GM12878 (cell line): ENCODE data around the gene KCNMB2. TPM values are rescaled to one million over a fixed set of nuclear protein-coding genes. Genes with fewer than 3 reads are reported as not detected.

Source experiments
- ATF2 ChIP-seq: IDR thresholded peaks from 2 replicates; pipeline ENCODE4 v1.6.1; 2012; ENCODE audit warnings: low read length, inconsistent platforms
- CEBPB ChIP-seq, 2 experiments: fragments of 150-350 bp in 1 of 2; IDR thresholded peaks; 2 replicates each; pipeline ENCODE4 v1.6.1; 2012 to 2014; ENCODE audit warnings: low read depth in 2 of 2, low read length in 2 of 2, borderline replicate concordance in 1 of 2, inconsistent platforms in 1 of 2
- CREB1 ChIP-seq: IDR thresholded peaks from 2 replicates; pipeline ENCODE4 v1.6.1; 2012; ENCODE audit warnings: low read depth, mild to moderate bottlenecking, inconsistent platforms
- EP300 ChIP-seq, 2 experiments: fragments of 150-350 bp in 1 of 2; IDR thresholded peaks; 2 replicates each; pipeline ENCODE4 v1.6.1; 2011 to 2012; ENCODE audit warnings: low read depth in 2 of 2, low read length in 2 of 2, borderline replicate concordance in 1 of 2, improper control_type of control experiment in 1 of 2, inconsistent platforms in 1 of 2; ENCODE audit not compliant: control insufficient read depth in 1 of 2
- FOS ChIP-seq: IDR thresholded peaks from 3 replicates; pipeline ENCODE4 v1.6.1; 2011; ENCODE audit warnings: borderline replicate concordance; ENCODE audit not compliant: insufficient read length; ENCODE audit errors: extremely low read depth
- FOXM1 ChIP-seq: IDR thresholded peaks from 2 replicates; pipeline ENCODE4 v1.6.1; 2012; ENCODE audit warnings: low read depth, mild to moderate bottlenecking, inconsistent platforms, low read length, moderate library complexity
- IKZF1 ChIP-seq: fragments of 450-650 bp; conservative IDR thresholded peaks from 2 replicates; pipeline ENCODE4 v1.6.1; 2017; ENCODE audit warnings: antibody characterized with exemption, mild to moderate bottlenecking
- RB1 ChIP-seq: fragments of 450-650 bp; formaldehyde crosslinking; IDR thresholded peaks from 2 replicates; pipeline ENCODE4 v1.6.1; 2017; ENCODE audit warnings: mild to moderate bottlenecking, borderline replicate concordance
- RBBP5 ChIP-seq: fragments of 200-600 bp; sonication (generic); conservative IDR thresholded peaks from 2 replicates; pipeline ENCODE4 v1.6.1; 2016
- RUNX3 ChIP-seq: IDR thresholded peaks from 2 replicates; pipeline ENCODE4 v1.6.1; 2012; ENCODE audit warnings: low read length, inconsistent platforms
- SMAD5 ChIP-seq: IDR thresholded peaks from 2 replicates; pipeline ENCODE4 v1.6.1; 2016; ENCODE audit warnings: antibody characterized with exemption, low read depth
- TCF12 ChIP-seq: IDR thresholded peaks from 2 replicates; pipeline ENCODE4 v1.6.1; 2011; ENCODE audit warnings: low read depth, mild to moderate bottlenecking, low read length
- TCF7 ChIP-seq: IDR thresholded peaks from 2 replicates; pipeline ENCODE4 v1.6.1; 2014; ENCODE audit warnings: antibody characterized with exemption, borderline replicate concordance
- ZNF24 ChIP-seq: fragments of 450-650 bp; IDR thresholded peaks from 2 replicates; pipeline ENCODE4 v1.6.1; 2017; ENCODE audit warnings: antibody characterized with exemption, mild to moderate bottlenecking
- ZNF384 ChIP-seq: IDR thresholded peaks from 2 replicates; pipeline ENCODE4 v1.6.1; 2012; ENCODE audit warnings: low read depth, mild to moderate bottlenecking, low read length, improper control_type of control experiment, borderline replicate concordance
- ZNF687 ChIP-seq: fragments of 450-650 bp; IDR thresholded peaks from 2 replicates; pipeline ENCODE4 v1.6.1; 2017; ENCODE audit warnings: mild to moderate bottlenecking, moderate library complexity
- polyA plus RNA-seq, 11 experiments: library from polyadenylated mRNA; depleted of rRNA in 4 of 11; unstranded in 6 of 11; stranded (reverse) in 5 of 11; fragments of >200 nt; fragmentation: Nextera tagmentation in 4 of 11; fragmentation: Illumina TruSeq in 1 of 11; extraction: Ambion mirVana in 4 of 11; extraction: Trizol in 1 of 11; gene quantifications; 1 replicate in 1 of 11; 2 replicates in 10 of 11; pipeline versions ENCODE4 v1.2.1 to v1.2.3, GENCODE V29; 2011 to 2016; ENCODE audit warnings: inconsistent platforms in 2 of 11, missing spikeins in 2 of 11, low read depth in 1 of 11
- total RNA-seq, 4 experiments: library from RNA; depleted of rRNA in 3 of 4; stranded (reverse); fragments of >200 nt in 3 of 4; fragmentation: Illumina TruSeq in 1 of 4; extraction: Trizol in 1 of 4; gene quantifications; 2 replicates each; pipeline versions ENCODE4 v1.2.1 to v1.2.3, GENCODE V29; 2013 to 2021
- TF ChIP-seq, protein P1 (sequence below): fragments of 450-650 bp; formaldehyde crosslinking; IDR thresholded peaks from 2 replicates; pipeline ENCODE4 v1.5.0; 2022; ENCODE audit warnings: mild to moderate bottlenecking, missing genetic modification characterization
- TF ChIP-seq, protein P2 (sequence below): fragments of 450-650 bp; conservative IDR thresholded peaks from 2 replicates; pipeline ENCODE4 v1.6.1; 2017; ENCODE audit warnings: mild to moderate bottlenecking, moderate library complexity

The KCNMB2 gene
- total and polyA plus RNA-seq, 10 of the 15 experiments (the other 5 are each of a cell fraction or from before 2014, with no cell fraction given): 0.22 to 18.8 (median 11.0) TPM

DNA sequence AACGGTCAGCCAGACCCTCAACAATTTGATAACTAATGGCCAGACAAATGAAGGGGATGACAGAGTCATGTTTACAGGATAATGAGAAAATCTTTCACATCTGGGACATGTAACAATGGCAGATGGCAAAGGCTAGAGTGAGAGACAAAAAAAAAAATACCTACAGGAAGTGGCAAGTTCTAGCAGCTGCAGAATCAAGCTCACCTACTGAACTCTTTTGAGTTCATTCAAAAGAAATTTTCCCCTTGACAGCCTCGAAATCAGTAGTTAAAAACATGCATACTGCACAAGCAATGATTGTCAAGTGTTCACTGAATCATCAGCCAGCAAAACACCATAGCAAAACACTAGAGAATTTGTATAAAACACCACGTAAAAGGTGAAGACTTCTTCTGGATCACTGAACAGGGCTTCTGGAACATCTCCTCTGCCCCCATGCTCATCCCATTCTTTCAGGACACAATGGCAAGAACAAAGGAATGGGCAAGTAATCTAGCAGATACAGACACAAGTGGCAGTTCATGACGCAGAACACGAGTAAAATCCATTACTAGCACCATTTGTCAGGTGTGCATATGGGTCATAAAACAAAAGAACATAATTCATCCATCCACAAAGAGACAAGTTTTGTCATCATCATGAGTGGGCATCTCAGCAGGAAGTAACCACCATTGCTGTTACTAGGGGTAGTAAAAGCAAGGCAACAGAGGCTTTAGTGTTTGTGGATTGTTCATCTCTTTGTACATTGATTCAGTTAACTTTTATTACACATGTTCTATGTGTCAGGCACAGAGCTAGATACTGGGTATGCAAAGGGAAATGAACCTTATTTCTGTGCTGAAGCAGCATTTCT, 13.8 kb upstream of the KCNMB2 start (continued):
- TF ChIP-seq, protein P1, sequence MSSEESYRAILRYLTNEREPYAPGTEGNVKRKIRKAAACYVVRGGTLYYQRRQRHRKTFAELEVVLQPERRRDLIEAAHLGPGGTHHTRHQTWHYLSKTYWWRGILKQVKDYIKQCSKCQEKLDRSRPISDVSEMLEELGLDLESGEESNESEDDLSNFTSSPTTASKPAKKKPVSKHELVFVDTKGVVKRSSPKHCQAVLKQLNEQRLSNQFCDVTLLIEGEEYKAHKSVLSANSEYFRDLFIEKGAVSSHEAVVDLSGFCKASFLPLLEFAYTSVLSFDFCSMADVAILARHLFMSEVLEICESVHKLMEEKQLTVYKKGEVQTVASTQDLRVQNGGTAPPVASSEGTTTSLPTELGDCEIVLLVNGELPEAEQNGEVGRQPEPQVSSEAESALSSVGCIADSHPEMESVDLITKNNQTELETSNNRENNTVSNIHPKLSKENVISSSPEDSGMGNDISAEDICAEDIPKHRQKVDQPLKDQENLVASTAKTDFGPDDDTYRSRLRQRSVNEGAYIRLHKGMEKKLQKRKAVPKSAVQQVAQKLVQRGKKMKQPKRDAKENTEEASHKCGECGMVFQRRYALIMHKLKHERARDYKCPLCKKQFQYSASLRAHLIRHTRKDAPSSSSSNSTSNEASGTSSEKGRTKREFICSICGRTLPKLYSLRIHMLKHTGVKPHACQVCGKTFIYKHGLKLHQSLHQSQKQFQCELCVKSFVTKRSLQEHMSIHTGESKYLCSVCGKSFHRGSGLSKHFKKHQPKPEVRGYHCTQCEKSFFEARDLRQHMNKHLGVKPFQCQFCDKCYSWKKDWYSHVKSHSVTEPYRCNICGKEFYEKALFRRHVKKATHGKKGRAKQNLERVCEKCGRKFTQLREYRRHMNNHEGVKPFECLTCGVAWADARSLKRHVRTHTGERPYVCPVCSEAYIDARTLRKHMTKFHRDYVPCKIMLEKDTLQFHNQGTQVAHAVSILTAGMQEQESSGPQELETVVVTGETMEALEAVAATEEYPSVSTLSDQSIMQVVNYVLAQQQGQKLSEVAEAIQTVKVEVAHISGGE (CRISPR knock-in tag): no peak
- peak; percentile 53; the same call in 1 of the 2 replicates for TF ChIP-seq TCF12
- TF ChIP-seq ATF2: peak; percentile 36; the same call in 1 of the 2 replicates
- 0 out of 2 replicates have a peak, but pooled peaks have one; percentile 18 for TF ChIP-seq RUNX3
- TF ChIP-seq FOXM1: 0 out of 2 replicates have a peak, but pooled peaks have one; percentile 39
- no peak for TF ChIP-seq RBBP5
- TF ChIP-seq CREB1: peak; percentile 10; the same call in 1 of the 2 replicates
- peak; percentile 69; the same call in 1 of the 2 replicates for TF ChIP-seq ZNF384
- TF ChIP-seq EP300 (IDR thresholded peaks at IDR 0.05; ENCODE audit: borderline replicate concordance in 1 of 2, control insufficient read depth in 1 of 2, low read depth in 2 of 2, low read length in 2 of 2): peak in 1 of 2 experiments; percentile 78; a peak in 2 of 4 replicates
- no peak for TF ChIP-seq CEBPB (IDR thresholded peaks at IDR 0.05; ENCODE audit: borderline replicate concordance in 1 of 2, low read depth in 2 of 2, low read length in 2 of 2)
- TF ChIP-seq ZNF687: peak; percentile 70
- 0 out of 2 replicates have a peak, but pooled peaks have one; percentile 47 for TF ChIP-seq TCF7
- TF ChIP-seq IKZF1: no peak; the same call in 1 of the 2 replicates
- TF ChIP-seq ZNF24: no peak
- TF ChIP-seq, protein P2, sequence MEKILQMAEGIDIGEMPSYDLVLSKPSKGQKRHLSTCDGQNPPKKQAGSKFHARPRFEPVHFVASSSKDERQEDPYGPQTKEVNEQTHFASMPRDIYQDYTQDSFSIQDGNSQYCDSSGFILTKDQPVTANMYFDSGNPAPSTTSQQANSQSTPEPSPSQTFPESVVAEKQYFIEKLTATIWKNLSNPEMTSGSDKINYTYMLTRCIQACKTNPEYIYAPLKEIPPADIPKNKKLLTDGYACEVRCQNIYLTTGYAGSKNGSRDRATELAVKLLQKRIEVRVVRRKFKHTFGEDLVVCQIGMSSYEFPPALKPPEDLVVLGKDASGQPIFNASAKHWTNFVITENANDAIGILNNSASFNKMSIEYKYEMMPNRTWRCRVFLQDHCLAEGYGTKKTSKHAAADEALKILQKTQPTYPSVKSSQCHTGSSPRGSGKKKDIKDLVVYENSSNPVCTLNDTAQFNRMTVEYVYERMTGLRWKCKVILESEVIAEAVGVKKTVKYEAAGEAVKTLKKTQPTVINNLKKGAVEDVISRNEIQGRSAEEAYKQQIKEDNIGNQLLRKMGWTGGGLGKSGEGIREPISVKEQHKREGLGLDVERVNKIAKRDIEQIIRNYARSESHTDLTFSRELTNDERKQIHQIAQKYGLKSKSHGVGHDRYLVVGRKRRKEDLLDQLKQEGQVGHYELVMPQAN: no peak
- no peak for TF ChIP-seq RB1
- TF ChIP-seq FOS: no peak
- 0 out of 2 replicates have a peak, but pooled peaks have one; percentile 59 for TF ChIP-seq SMAD5
